Fibroblast of mammary gland (primary cell): ENCODE results near the gene RELCH.

Experiments
- DNase-seq: peaks from one replicate; pipeline ENCODE4 v3.0.0-alpha.2; 2010; ENCODE audit warnings: low read depth
- H3K4me3 ChIP-seq: 2 replicates; pipeline ENCODE4 v1.5.1; 2011; ENCODE audit warnings: low read depth, mild to moderate bottlenecking, low read length, moderate library complexity; ENCODE audit not compliant: control insufficient read depth
- TF ChIP-seq, protein P1 (sequence below): conservative IDR thresholded peaks from 2 replicates; pipeline ENCODE4 v1.5.1; 2011; ENCODE audit warnings: low read depth, low read length, inconsistent platforms; ENCODE audit not compliant: control insufficient read depth, insufficient read depth

Gene RELCH

GRCh38 chr18:62284637-62285036, 97.6 kb downstream of the RELCH start:
- H3K4me3 ChIP-seq, result no peak overlapping the region
- DNase-seq, result no peak
- TF ChIP-seq, protein P1, sequence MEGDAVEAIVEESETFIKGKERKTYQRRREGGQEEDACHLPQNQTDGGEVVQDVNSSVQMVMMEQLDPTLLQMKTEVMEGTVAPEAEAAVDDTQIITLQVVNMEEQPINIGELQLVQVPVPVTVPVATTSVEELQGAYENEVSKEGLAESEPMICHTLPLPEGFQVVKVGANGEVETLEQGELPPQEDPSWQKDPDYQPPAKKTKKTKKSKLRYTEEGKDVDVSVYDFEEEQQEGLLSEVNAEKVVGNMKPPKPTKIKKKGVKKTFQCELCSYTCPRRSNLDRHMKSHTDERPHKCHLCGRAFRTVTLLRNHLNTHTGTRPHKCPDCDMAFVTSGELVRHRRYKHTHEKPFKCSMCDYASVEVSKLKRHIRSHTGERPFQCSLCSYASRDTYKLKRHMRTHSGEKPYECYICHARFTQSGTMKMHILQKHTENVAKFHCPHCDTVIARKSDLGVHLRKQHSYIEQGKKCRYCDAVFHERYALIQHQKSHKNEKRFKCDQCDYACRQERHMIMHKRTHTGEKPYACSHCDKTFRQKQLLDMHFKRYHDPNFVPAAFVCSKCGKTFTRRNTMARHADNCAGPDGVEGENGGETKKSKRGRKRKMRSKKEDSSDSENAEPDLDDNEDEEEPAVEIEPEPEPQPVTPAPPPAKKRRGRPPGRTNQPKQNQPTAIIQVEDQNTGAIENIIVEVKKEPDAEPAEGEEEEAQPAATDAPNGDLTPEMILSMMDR, result no peak

GRCh38 chr18:62285281-62285680, 98.2 kb downstream of the RELCH start:
- no peak overlapping the region for H3K4me3 ChIP-seq
- TF ChIP-seq, protein P1, result no peak
- DNase-seq, result no peak

- DNase-seq, result no peak
- TF ChIP-seq, protein P1, result no peak
- no peak overlapping the region for H3K4me3 ChIP-seq
These were observed 101.0 kb downstream of the RELCH start for GRCh38 chr18:62287781-62288664.

GRCh38 chr18:62288665-62289008, 101.6 kb downstream of the RELCH start:
- H3K4me3 ChIP-seq, result no peak overlapping the region
- TF ChIP-seq, protein P1, result no peak
- DNase-seq, result no peak

DNA sequence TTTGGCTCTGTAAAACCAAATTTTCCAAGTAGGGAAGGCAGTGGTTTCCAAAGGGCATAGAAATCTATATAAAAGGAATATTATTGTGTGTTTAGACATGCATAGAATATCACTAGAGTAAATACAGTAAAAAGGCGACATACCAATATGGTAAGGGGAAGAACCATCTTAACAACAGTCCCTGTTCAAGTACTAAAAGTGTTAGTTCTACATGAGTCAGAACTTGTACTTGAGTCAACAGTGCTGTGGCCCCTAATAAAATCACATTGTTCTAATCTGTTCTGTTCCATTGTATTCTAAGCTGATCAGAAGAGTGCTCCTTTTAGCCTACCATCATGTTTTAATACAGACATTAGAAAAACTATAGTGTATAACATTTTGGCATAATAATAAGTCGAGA, 102.0 kb downstream of the RELCH start:
- DNase-seq, result peak; percentile 15
- H3K4me3 ChIP-seq, result no peak overlapping the region
- TF ChIP-seq, protein P1, result no peak

DNA sequence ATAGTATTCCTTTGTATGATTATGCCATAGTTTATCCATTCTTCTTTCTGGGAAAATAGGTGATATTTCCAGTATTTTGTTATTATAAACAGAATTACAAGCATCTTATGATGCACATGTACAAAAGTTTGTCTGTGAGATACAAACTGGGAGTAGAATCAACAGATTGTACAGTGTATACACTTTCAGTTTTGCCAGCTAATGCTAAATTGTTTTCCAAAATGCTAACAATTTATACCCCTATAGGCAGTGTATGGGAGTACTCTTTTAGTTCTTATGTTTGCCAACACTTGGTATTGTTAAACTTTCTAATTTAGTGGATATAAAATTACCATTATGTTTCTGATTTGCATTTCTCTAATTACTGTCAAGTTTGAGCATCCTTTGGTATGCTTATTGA, 107.0 kb downstream of the RELCH start:
- H3K4me3 ChIP-seq, result no peak overlapping the region
- no peak for DNase-seq
- TF ChIP-seq, protein P1, result no peak
